Lung (tissue), 12 donors: ENCODE results near the gene SGCE. TPM values are rescaled to one million over a fixed set of nuclear protein-coding genes. Genes with fewer than 3 reads are reported as not detected.

Experiments
- ATAC-seq: fragments of 200-7000 bp; cut with Tn5 transposase; one replicate; pipeline ENCODE4 v1.9.1; 2020; ENCODE audit warnings: moderate number of reproducible peaks; ENCODE audit not compliant: insufficient read depth, low FRiP score
- DNase-seq, 3 donors: peaks; one replicate each; pipeline ENCODE4 v3.0.0-alpha.2; 2013 to 2017
- H3K27ac ChIP-seq, 2 donors: one replicate each; pipeline ENCODE4 v1.5.1; 2013; ENCODE audit warnings: mild to moderate bottlenecking in 2 of 2, moderate library complexity in 2 of 2, control low read depth in 1 of 2, inconsistent platforms in 1 of 2, low read depth in 1 of 2, low read length in 1 of 2
- H3K27me3 ChIP-seq, 3 donors: one replicate each; pipeline ENCODE4 v1.5.1; 2013; ENCODE audit warnings: low read length in 2 of 3; ENCODE audit not compliant: control insufficient read depth in 3 of 3, insufficient read depth in 3 of 3
- H3K36me3 ChIP-seq, 4 donors: one replicate each; pipeline ENCODE4 v1.5.1; 2013; ENCODE audit warnings: low read length in 4 of 4, mild to moderate bottlenecking in 1 of 4, moderate library complexity in 1 of 4; ENCODE audit not compliant: control insufficient read depth in 4 of 4, insufficient read depth in 4 of 4
- H3K4me1 ChIP-seq, 5 donors: one replicate each; pipeline ENCODE4 v1.5.1; 2013; ENCODE audit warnings: low read length in 5 of 5, mild to moderate bottlenecking in 2 of 5, moderate library complexity in 1 of 5; ENCODE audit not compliant: control insufficient read depth in 5 of 5, insufficient read depth in 5 of 5
- H3K4me3 ChIP-seq: one replicate; pipeline ENCODE4 v1.5.1; 2013; ENCODE audit warnings: mild to moderate bottlenecking, control low read depth, moderate library complexity
- H3K9ac ChIP-seq, 2 donors: one replicate each; pipeline ENCODE4 v1.5.1; 2013; ENCODE audit warnings: low read length in 2 of 2, control low read depth in 1 of 2; ENCODE audit not compliant: insufficient read depth in 1 of 2
- H3K9me3 ChIP-seq, 4 donors: one replicate each; pipeline ENCODE4 v1.5.1; 2013; ENCODE audit warnings: low read length in 3 of 4, mild to moderate bottlenecking in 1 of 4, moderate library complexity in 1 of 4; ENCODE audit not compliant: control insufficient read depth in 4 of 4, insufficient read depth in 3 of 4
- CTCF ChIP-seq: IDR thresholded peaks from 2 replicates; pipeline ENCODE4 v1.5.1; 2012; ENCODE audit warnings: mild to moderate bottlenecking; ENCODE audit errors: control extremely low read depth, extremely low read depth
- WGBS, 2 donors: extraction: QIAGEN DNeasy Blood & Tissue Kit; methylation state at CpG; one replicate each; pipeline ENCODE4 v1.1.7; 2013; 5-methylcytosine and 5-hydroxymethylcytosine counted together
- polyA plus RNA-seq, 2 donors: library from polyadenylated mRNA; stranded (reverse); fragments of 200-250 nt; gene quantifications; one replicate each; pipeline ENCODE4 v1.2.1, GENCODE V29; 2013
- total RNA-seq, 2 donors: library from RNA; depleted of rRNA in 1 of 2; stranded (reverse); fragments of >200 nt in 1 of 2; gene quantifications; one replicate each; pipeline ENCODE4 v1.2.1, GENCODE V29; 2014 to 2021
- donor health status: control.
- donor health status: control.
- donor health status: Bipolar disorder and iron deficiency.
- donor health status: healthy.
- donor health status: DM: yes; HTN: yes; CAD: no.

SGCE gene
- total and polyA plus RNA-seq, 4 donors: 22.9 to 171 (median 32.9) TPM

- Histone ChIP-seq H3K27me3 (no peaks in the 10 kb centered on the region), H3K9me3 (no peaks in the 10 kb centered on the region), H3K36me3 (peaks cover 0 to 3% (median 0%) of the 10 kb centered on the region in 4 donors), H3K4me1 (no peaks in the 10 kb centered on the region), H3K9ac (no peak overlapping the region), H3K27ac (no peak overlapping the region), H3K4me3 (no peak overlapping the region)
- ATAC-seq (no peak), DNase-seq (no peak)
- WGBS, 2 donors: 81 to 87% methylated on average over 2 of the region's 2 CpGs
- TF ChIP-seq CTCF: no peak
These were observed 94.0 kb downstream of the SGCE start for GRCh38 chr7:94561841-94562514.

- no peak for DNase-seq
These were observed 96.0 kb downstream of the SGCE start for GRCh38 chr7:94559972-94560371.

GRCh38 chr7:94557215-94557614, 98.7 kb downstream of the SGCE start:
- H3K9ac ChIP-seq: no peak overlapping the region
- H3K4me1 ChIP-seq: no peaks in the 10 kb centered on the region
- peaks cover 0 to 13% (median 3%) of the 10 kb centered on the region in 4 donors for H3K36me3 ChIP-seq
- DNase-seq: no peak
- no peak for TF ChIP-seq CTCF
- H3K27ac ChIP-seq: no peak overlapping the region
- no peak for ATAC-seq
- H3K27me3 ChIP-seq: no peaks in the 10 kb centered on the region
- no peak overlapping the region for H3K4me3 ChIP-seq
- no peaks in the 10 kb centered on the region for H3K9me3 ChIP-seq

More at GRCh38 chr7:94559972-94560371, 96.0 kb downstream of the SGCE start:
- Histone ChIP-seq H3K9ac (no peak overlapping the region), H3K36me3 (peaks cover 0 to 6% (median 0%) of the 10 kb centered on the region in 4 donors), H3K27me3 (no peaks in the 10 kb centered on the region), H3K9me3 (no peaks in the 10 kb centered on the region), H3K4me3 (no peak overlapping the region), H3K27ac (no peak overlapping the region), H3K4me1 (no peaks in the 10 kb centered on the region)
- 89 to 100% methylated on average over 1 of the region's 1 CpG for WGBS, 2 donors
- no peak for TF ChIP-seq CTCF
- no peak for ATAC-seq

GRCh38 chr7:94556028-94556427, 99.9 kb downstream of the SGCE start:
- Histone ChIP-seq H3K9ac (no peak overlapping the region), H3K27me3 (no peaks in the 10 kb centered on the region), H3K27ac (no peak overlapping the region), H3K36me3 (peaks cover 0 to 13% (median 2%) of the 10 kb centered on the region in 4 donors), H3K4me3 (no peak overlapping the region), H3K4me1 (peaks cover 0 to 1% (median 0%) of the 10 kb centered on the region in 5 donors), H3K9me3 (no peaks in the 10 kb centered on the region)
- ATAC-seq: no peak
- 64 to 75% methylated on average over 2 of the region's 2 CpGs for WGBS, 2 donors
- no peak for DNase-seq
- TF ChIP-seq CTCF: no peak
